B cell (primary cell): Measurements from ENCODE around the gene VSTM2B. TPM values are rescaled to one million over a fixed set of nuclear protein-coding genes. Genes with fewer than 3 reads are reported as not detected.

Experiments
- ATAC-seq: fragments of 200-7000 bp; cut with Tn5 transposase; one replicate; pipeline ENCODE4 v1.10.0; 2021; ENCODE audit warnings: low read depth, mild to moderate bottlenecking, moderate number of reproducible peaks, moderate library complexity
- CTCF ChIA-PET: fragments of 350-600 bp; sonication (Branson Sonifier 250); formaldehyde crosslinking; loops from one replicate; lab custom pipeline; 2021; ENCODE audit warnings: antibody characterized with exemption, inconsistent platforms; lab: Charles Lee
- POLR2A ChIA-PET: fragments of 350-600 bp; sonication (Branson Sonifier 250); formaldehyde crosslinking; loops from one replicate; lab custom pipeline; 2021; ENCODE audit warnings: antibody characterized with exemption; lab: Charles Lee
- DNase-seq: peaks from one replicate; pipeline ENCODE4 v3.0.0; 2013
- H2AFZ ChIP-seq: 2 replicates; pipeline ENCODE4 v1.6.1; 2012; ENCODE audit warnings: mild to moderate bottlenecking, low read depth, low read length; ENCODE audit not compliant: insufficient read depth, poor library complexity, severe bottlenecking
- H3K27ac ChIP-seq, 2 donors: 1 replicate in 1 of 2; 2 replicates in 1 of 2; pipeline ENCODE4 v1.5.1; 2012 to 2013; ENCODE audit warnings: low read length in 2 of 2, mild to moderate bottlenecking in 2 of 2, moderate library complexity in 1 of 2
- H3K27me3 ChIP-seq, 4 experiments: fragments of 200-600 bp in 1 of 4; sonication (generic) in 1 of 4; replicated peaks in 1 of 4; 1 replicate in 2 of 4; 2 replicates in 2 of 4; pipeline versions ENCODE4 v1.6.1 to v1.7.0; 2013 to 2016; ENCODE audit warnings: low read length in 3 of 4, mild to moderate bottlenecking in 2 of 4, mixed read lengths in 1 of 4, moderate library complexity in 1 of 4; ENCODE audit not compliant: insufficient read depth in 4 of 4, control insufficient read depth in 3 of 4; ENCODE audit errors: control extremely low read depth in 1 of 4
- H3K36me3 ChIP-seq, 2 experiments: replicated peaks in 1 of 2; 1 replicate in 1 of 2; 2 replicates in 1 of 2; pipeline versions ENCODE4 v1.6.1 to v1.7.1; 2013; ENCODE audit warnings: low read length in 1 of 2; ENCODE audit not compliant: insufficient read depth in 2 of 2, control insufficient read depth in 1 of 2; ENCODE audit errors: control extremely low read depth in 1 of 2, extremely low read depth in 1 of 2
- H3K4me1 ChIP-seq, 2 donors: fragments of 200-600 bp in 1 of 2; sonication (generic) in 1 of 2; 1 replicate in 1 of 2; 2 replicates in 1 of 2; pipeline versions ENCODE4 v1.5.1 to v1.6.1; 2013 to 2017; ENCODE audit warnings: low read length in 2 of 2; ENCODE audit not compliant: control insufficient read depth in 2 of 2, insufficient read depth in 2 of 2
- H3K4me2 ChIP-seq: replicated peaks from 2 replicates; pipeline ENCODE3; 2012; ENCODE audit warnings: mild to moderate bottlenecking, low read depth, low read length; ENCODE audit not compliant: poor library complexity, severe bottlenecking
- H3K4me3 ChIP-seq, 5 experiments: fragments of 200-600 bp in 1 of 5; sonication (generic) in 1 of 5; 1 replicate in 3 of 5; 2 replicates in 2 of 5; pipeline versions ENCODE4 v1.5.1 to v1.7.0; 2011 to 2016; ENCODE audit warnings: low read length in 4 of 5, mild to moderate bottlenecking in 4 of 5, low read depth in 2 of 5, control low read depth in 1 of 5, moderate library complexity in 1 of 5; ENCODE audit not compliant: insufficient read depth in 1 of 5; ENCODE audit errors: control extremely low read depth in 1 of 5, extremely low read depth in 1 of 5
- H3K79me2 ChIP-seq: fragments of 200-600 bp; sonication (generic); one replicate; pipeline ENCODE4 v1.6.0; 2016; ENCODE audit warnings: low read length; ENCODE audit not compliant: control insufficient read depth, insufficient read depth
- H3K9ac ChIP-seq: fragments of 200-600 bp; sonication (generic); 2 replicates; pipeline ENCODE4 v1.6.1; 2017; ENCODE audit warnings: mild to moderate bottlenecking, low read length, moderate library complexity
- H3K9me3 ChIP-seq, 3 donors: one replicate each; pipeline versions ENCODE4 v1.6.1 to v1.7.1; 2013; ENCODE audit warnings: low read length in 2 of 3; ENCODE audit not compliant: control insufficient read depth in 2 of 3, insufficient read depth in 1 of 3; ENCODE audit errors: control extremely low read depth in 1 of 3
- H4K20me1 ChIP-seq: 2 replicates; pipeline ENCODE4 v1.6.0; 2012; ENCODE audit warnings: mild to moderate bottlenecking, low read length; ENCODE audit not compliant: insufficient read depth, control insufficient read depth, poor library complexity, severe bottlenecking
- H3K27ac Mint-ChIP-seq: one replicate; pipeline ENCODE4 v1.8.0; 2021; ENCODE audit warnings: mixed read lengths
- H3K27me3 Mint-ChIP-seq: one replicate; pipeline ENCODE4 v1.8.0; 2021; ENCODE audit warnings: mixed read lengths
- H3K4me1 Mint-ChIP-seq: one replicate; pipeline ENCODE4 v1.8.0; 2021; ENCODE audit warnings: mixed read lengths
- H3K4me3 Mint-ChIP-seq: one replicate; pipeline ENCODE4 v1.8.0; 2021; ENCODE audit warnings: mixed read lengths
- H3K9me3 Mint-ChIP-seq: one replicate; pipeline ENCODE4 v1.8.0; 2022; ENCODE audit warnings: mixed read lengths; ENCODE audit not compliant: insufficient read depth
- CTCF ChIP-seq: fragments of 200-600 bp; IDR thresholded peaks from one replicate; pipeline ENCODE4 v1.8.0; 2022; ENCODE audit warnings: antibody characterized with exemption, mild to moderate bottlenecking
- EZH2 ChIP-seq: IDR thresholded peaks from 2 replicates; pipeline ENCODE4 v1.6.1; 2012; ENCODE audit warnings: borderline replicate concordance, low read depth, mild to moderate bottlenecking, moderate library complexity, low read length; ENCODE audit not compliant: insufficient read depth, poor library complexity, severe bottlenecking
- WGBS: methylation state at CpG from one replicate; pipeline ENCODE4 v1.1.5; 2013; ENCODE audit warnings: missing lambda C conversion rate; ENCODE audit not compliant: insufficient coverage; 5-methylcytosine and 5-hydroxymethylcytosine counted together
- intact Hi-C: fragments of 100-400 bp; cut with micrococcal nuclease; formaldehyde crosslinking; loops from one replicate; pipeline ENCODE4 v1.10.0; 2022
- polyA plus RNA-seq: library from polyadenylated mRNA; depleted of rRNA; stranded (reverse); fragments of >200 nt; gene quantifications from 2 replicates; pipeline ENCODE4 v1.2.3, GENCODE V29; 2012
- total RNA-seq, 2 donors: library from RNA; stranded (reverse); fragments of 120-200 nt in 1 of 2; gene quantifications; 1 replicate in 1 of 2; 2 replicates in 1 of 2; pipeline versions ENCODE4 v1.2.3 to v1.2.4, GENCODE V29; 2013 to 2022

The VSTM2B gene
- total and polyA plus RNA-seq, 2 donors (not counting 1 experiment from before 2014, with no cell fraction given): not detected

DNA sequence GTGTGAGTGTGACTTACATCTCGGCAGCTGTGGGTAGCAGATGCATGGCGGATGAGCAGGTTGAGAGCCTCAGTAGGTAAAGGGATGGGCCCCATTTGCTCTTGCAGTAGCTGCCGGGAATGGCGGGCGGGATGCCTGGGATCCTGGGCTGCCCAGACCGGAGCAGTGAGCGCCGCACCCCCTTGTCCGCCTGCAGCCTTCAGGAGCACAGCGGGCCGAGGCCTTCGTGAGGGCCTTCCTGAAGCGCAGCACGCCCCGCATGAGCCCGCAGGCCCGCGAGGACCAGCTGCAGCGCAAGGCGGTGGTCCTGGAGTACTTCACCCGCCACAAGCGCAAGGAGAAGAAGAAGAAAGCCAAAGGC, 84.4 kb downstream of the VSTM2B start:
- POLR2A ChIA-PET: interaction anchor here (1.0 to 2.0 kb wide), 4 partner anchors 55 to 105 kb away, joined by 3 to 18 read pairs (median 6); partner anchors contain the start of genes C19orf12 and PLEKHF1
- no peak for TF ChIP-seq CTCF
- TF ChIP-seq EZH2: no peak
- Histone ChIP-seq H4K20me1 (no peaks in the 10 kb centered on the region), H3K36me3 (peaks cover 2 to 56% of the 10 kb centered on the region in 2 experiments), H3K9ac (no peak overlapping the region), H2AFZ (no peak overlapping the region), H3K9me3 (no peaks in the 10 kb centered on the region), H3K4me2 (no peak overlapping the region), H3K27me3 (no peaks in the 10 kb centered on the region), H3K4me3 (no peak overlapping the region), H3K79me2 (peaks cover 21% of the 10 kb centered on the region), H3K27ac (peak overlapping the region; percentile 85 to 91), H3K4me1 (peaks cover 15 to 32% of the 10 kb centered on the region in 2 donors)
- DNase-seq: no peak
- no peaks in the 10 kb centered on the region for H3K27me3 Mint-ChIP-seq
- 92% methylated on average over 22 of the region's 22 CpGs for WGBS
- H3K4me3 Mint-ChIP-seq: no peak overlapping the region
- H3K4me1 Mint-ChIP-seq: peaks cover 34% of the 10 kb centered on the region
- CTCF ChIA-PET: interaction anchor here (0.7 to 10.7 kb wide), 20 partner anchors 9 to 265 kb away, joined by 3 to 273 read pairs (median 5); partner anchors contain the start of genes C19orf12 and PLEKHF1
- no peak overlapping the region for H3K27ac Mint-ChIP-seq
- no peak for ATAC-seq
- H3K9me3 Mint-ChIP-seq: no peaks in the 10 kb centered on the region
- intact Hi-C loops: loop anchor here (1.0 to 2.0 kb wide), 4 partner anchors 55 to 263 kb away; partner anchors contain the start of gene PLEKHF1

DNA sequence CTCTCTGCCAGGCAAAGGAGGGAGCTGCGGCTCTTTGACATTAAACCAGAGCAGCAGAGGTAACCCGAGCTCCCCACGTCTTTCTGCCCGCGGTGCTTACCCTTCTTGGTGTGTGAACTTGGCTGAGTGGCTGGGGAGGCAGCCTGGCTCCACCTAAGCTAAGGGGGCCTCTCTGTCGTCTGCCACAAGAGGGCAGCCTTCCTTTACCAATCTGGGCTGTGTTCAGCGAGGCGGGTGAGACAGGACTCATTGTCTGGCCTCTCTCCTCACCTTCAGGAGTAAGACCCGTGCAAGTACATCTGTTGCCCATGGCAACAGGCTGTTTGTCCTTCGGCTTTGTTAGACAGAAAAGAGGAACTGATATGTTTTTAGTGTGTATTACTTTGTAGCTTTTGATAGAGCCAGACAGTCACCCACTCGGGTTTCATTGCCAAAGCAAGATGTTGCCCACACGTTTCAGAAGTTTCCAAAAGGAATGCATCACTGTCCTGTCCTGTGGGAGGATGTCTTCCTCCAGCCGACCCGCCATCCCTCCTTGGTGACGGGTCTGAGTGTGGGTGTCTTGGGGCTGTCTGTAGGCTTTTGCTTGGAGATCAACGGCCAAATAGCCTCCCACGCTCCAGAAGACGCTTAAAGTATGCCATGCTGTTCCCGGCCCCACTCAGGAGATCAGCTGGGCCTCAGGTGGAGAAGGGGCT, 84.9 kb downstream of the VSTM2B start:
- Histone ChIP-seq H3K9me3 (no peaks in the 10 kb centered on the region), H3K4me1 (peaks cover 15 to 27% of the 10 kb centered on the region in 2 donors), H3K9ac (no peak overlapping the region), H3K4me3 (no peak overlapping the region), H3K27ac (peak overlapping the region; percentile 85 to 91), H3K27me3 (no peaks in the 10 kb centered on the region), H3K4me2 (peak overlapping the region; percentile 25), H3K36me3 (peaks cover 2 to 60% of the 10 kb centered on the region in 2 experiments), H3K79me2 (peaks cover 21% of the 10 kb centered on the region), H4K20me1 (no peaks in the 10 kb centered on the region), H2AFZ (peak overlapping the region; percentile 1)
- intact Hi-C loops: loop anchor here (1.0 to 2.0 kb wide), 4 partner anchors 55 to 263 kb away; partner anchors contain the start of gene PLEKHF1
- no peak for TF ChIP-seq EZH2
- TF ChIP-seq CTCF: peak; percentile 88
- H3K4me3 Mint-ChIP-seq: no peak overlapping the region
- peak overlapping the region; percentile 83 for H3K27ac Mint-ChIP-seq
- WGBS: 36% methylated on average over 17 of the region's 19 CpGs
- DNase-seq (peak; percentile 95), ATAC-seq (peak; percentile 83)
- H3K27me3 Mint-ChIP-seq: no peaks in the 10 kb centered on the region
- CTCF ChIA-PET: interaction anchor here (0.7 to 10.7 kb wide), 22 partner anchors 9 to 265 kb away, joined by 3 to 273 read pairs (median 4); partner anchors contain the start of genes C19orf12 and PLEKHF1
- POLR2A ChIA-PET: interaction anchor here (1.5 to 2.0 kb wide), 3 partner anchors 61 to 105 kb away, joined by 4 to 18 read pairs (median 7); partner anchors contain the start of gene C19orf12
- no peaks in the 10 kb centered on the region for H3K9me3 Mint-ChIP-seq
- H3K4me1 Mint-ChIP-seq: peaks cover 33% of the 10 kb centered on the region
